GM12875 (cell line): Measurements from ENCODE around the gene TECPR1.

ENCODE experiments used
- H3K4me3 ChIP-seq: one replicate; pipeline ENCODE4 v1.5.1; 2011; ENCODE audit warnings: low read depth, low read length, control low read depth
- TF ChIP-seq, protein P1 (sequence below): IDR thresholded peaks from 2 replicates; pipeline ENCODE4 v1.5.1; 2011; ENCODE audit warnings: low read depth, mild to moderate bottlenecking, control low read depth, inconsistent platforms, low read length, moderate library complexity, borderline replicate concordance; ENCODE audit not compliant: insufficient read depth

Gene TECPR1

DNA sequence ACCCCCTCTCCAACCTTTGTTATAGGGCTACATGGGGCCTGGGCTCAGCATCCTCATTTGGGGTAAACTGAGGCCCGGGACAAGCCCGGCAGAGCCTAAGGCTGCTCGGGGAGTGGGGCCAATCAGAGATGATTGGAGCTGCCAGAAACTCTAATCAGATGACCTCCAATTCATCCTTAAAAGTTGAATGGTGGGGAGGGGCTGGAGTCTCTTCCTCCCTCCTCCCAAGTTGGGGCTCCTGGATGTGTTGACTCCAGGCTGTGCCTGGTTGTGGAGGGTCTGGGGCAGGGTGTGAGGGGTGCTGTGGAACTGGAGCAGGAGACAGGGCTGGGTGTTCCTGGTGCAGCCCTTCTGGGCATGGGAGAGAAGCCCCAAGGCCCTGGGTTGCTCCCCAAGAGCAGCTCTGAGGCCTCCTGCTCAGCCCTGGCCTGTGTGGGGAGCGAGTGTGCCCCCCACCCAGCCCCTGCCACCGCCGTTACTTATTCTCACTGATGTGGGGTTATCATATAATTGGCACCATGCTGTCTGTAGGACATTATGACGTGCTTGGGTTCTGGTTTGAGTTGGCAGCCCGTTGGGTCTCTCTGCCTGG, 38.6 kb downstream of the TECPR1 start:
- no peak overlapping the region for H3K4me3 ChIP-seq
- TF ChIP-seq, protein P1, sequence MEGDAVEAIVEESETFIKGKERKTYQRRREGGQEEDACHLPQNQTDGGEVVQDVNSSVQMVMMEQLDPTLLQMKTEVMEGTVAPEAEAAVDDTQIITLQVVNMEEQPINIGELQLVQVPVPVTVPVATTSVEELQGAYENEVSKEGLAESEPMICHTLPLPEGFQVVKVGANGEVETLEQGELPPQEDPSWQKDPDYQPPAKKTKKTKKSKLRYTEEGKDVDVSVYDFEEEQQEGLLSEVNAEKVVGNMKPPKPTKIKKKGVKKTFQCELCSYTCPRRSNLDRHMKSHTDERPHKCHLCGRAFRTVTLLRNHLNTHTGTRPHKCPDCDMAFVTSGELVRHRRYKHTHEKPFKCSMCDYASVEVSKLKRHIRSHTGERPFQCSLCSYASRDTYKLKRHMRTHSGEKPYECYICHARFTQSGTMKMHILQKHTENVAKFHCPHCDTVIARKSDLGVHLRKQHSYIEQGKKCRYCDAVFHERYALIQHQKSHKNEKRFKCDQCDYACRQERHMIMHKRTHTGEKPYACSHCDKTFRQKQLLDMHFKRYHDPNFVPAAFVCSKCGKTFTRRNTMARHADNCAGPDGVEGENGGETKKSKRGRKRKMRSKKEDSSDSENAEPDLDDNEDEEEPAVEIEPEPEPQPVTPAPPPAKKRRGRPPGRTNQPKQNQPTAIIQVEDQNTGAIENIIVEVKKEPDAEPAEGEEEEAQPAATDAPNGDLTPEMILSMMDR: no peak

DNA sequence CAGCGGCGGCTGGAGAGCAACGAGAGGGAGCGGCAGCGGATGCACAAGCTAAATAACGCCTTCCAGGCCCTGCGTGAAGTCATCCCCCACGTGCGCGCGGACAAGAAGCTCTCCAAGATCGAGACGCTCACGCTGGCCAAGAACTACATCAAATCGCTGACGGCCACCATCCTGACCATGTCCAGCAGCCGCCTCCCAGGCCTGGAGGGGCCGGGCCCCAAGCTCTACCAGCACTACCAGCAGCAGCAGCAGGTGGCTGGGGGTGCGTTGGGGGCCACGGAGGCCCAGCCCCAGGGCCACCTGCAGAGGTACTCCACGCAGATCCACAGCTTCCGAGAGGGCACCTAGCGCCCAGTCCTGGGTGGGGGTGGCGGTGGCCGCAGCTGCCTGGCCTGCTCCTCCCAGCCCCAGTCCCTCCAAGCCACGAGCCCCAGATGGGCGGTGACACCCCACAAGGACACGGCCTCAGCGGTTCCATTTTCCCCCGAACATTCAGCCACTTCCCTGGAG, 39.4 kb downstream of the TECPR1 start:
- TF ChIP-seq, protein P1: no peak
- H3K4me3 ChIP-seq: no peak overlapping the region

DNA sequence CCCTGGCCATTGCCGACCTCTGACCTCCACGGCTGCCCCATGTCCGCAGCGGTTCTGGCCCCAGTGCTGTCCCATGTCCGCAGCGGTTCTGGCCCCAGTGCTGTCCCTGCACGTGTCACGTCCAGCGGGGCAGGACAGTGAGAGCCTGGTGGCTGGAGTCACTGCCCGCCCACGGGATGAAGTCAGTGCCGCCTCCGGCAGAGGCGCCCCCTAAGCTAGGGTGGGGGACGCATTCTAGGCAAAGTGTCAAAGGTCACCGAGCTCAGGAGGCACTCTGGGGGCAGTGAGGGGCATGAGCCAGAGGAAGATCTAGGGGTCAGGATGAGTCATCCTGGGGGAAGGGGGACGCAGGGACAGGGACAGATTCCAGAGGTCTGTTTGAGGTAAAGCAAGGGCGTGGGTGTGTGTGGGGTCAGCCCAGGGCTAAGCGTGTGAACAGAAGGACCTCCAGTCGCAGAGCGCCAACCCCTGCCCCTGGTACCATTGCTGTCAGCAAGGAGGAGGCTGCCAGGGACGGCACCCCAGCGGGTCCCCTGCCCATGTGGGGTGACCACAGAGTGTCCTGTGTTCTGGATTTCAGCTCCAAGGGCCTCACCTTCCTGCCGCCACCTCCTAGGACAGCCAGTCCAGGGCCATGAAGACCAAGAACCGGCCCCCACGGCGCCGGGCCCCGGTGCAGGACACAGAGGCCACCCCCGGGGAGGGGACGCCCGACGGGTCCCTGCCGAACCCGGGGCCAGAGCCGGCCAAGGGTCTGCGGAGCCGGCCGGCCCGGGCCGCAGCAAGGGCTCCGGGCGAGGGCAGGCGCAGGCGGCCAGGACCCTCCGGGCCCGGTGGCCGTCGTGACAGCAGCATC, 40.1 kb downstream of the TECPR1 start:
- TF ChIP-seq, protein P1: no peak
- no peak overlapping the region for H3K4me3 ChIP-seq

DNA sequence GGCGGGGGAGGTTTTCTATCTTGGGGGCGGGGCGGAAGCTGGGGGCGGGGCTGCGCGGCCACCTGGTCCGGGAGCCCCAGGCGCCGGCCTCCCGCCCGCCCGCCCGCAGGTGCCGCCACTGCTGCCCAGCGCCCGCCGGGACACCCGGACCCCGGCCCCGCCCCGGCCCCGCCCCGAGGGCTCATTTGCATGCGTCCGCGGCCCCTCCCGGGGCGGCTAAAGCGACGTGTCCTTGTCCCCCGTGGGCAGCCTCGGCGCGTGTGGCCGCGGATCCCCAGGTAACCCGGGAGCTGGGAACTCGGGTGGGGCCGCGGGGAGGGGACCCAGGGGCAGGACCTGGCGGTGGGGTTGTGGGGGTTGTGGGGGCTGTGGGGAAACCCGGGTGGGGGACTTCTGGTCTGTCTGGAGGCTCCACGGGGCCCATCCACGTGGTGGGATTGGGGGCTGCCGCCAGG, 40.8 kb downstream of the TECPR1 start, which contains the start of gene BHLHA15:
TSS of gene BHLHA15 (plus strand) at position 219 of the 455 bp plus-strand sequence. CDS start 871 bp downstream, outside the sequence.
- H3K4me3 ChIP-seq: no peak within 1 kb of the TSS
- TF ChIP-seq, protein P1: no peak

DNA sequence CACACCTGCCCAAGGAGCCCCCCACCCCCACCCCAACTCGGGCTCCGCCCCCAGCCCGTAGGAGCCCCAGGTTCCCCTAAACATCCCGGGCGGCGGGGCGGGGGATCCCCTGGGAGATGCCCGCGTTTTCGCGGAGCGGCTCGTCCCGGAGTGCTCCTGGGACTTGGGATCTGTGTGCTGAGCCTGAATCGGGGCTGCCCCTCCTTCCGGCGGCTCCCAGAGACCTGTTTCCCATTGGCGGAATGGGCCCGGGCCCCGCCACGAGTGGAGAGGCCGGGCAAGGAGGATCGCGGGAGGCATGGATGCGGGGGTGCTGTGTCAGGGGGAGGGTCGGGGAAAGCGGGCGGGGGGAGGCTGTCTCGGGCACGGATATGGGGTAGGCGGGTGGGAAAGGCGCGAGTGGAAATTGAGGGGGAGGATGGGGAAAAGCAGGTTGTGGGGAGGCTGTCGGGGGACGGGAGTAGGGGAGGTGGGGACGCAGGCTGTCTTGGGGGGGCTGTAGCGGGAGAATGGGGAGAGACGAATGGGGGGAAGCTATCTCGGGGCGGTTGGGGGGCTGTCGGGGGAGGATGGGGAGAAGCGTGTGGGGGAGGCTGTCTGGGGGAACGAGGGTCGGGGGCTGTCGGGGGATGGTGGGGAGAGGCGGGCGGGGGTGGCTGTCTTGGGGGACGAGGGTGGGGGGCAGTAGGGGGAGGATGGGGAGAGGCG, 41.4 kb downstream of the TECPR1 start:
- H3K4me3 ChIP-seq: no peak overlapping the region
- TF ChIP-seq, protein P1: no peak

DNA sequence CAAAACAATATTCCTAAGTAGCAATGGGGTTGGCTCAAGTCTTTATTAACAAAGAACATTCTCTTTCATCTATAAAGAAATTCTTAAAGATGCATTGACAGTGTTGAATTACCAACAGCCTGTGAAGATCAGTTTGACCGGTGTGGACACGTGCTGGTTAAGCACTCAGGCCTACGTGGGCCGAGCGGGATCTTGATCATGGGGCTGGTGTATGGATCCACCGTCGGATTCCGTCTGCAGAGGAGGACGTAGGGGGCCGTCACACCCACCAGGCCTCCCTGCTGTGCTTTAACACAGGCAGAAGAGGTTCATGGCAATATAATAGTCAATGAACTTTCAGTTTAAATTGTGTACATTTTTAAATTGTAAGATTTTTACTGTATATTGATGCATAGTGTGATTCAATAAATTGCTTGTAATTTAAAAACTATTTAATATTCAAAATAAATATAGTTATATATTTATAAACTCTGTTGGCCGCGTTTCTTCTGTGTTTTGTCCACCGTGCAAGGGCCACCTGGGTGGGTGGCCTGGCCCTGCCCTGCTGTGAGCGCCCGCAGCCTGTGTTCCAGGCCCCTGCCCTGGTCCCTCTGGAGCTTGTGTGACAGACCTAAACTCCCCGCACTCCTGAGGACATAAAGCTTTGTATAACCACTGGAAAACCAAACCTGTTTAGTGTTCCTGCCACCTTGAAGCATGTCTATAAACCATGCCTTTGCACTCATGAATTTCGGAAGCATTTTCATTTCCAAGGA, 42.7 kb downstream of the TECPR1 start:
- TF ChIP-seq, protein P1: no peak
- no peak overlapping the region for H3K4me3 ChIP-seq
